Measurements from ENCODE around the gene RFT1. TPM values are rescaled to one million over a fixed set of nuclear protein-coding genes. Genes with fewer than 3 reads are reported as not detected.

Gene RFT1
- total RNA-seq, 1 donor from 2014 or later, result 19.2 TPM

- Histone ChIP-seq H3K27ac (ENCODE audit: low read depth, low read length) (no peak overlapping the region), H3K9me3 (ENCODE audit: insufficient read depth, low read depth, low read length) (no peaks in the 10 kb centered on the region), H3K36me3 (ENCODE audit: insufficient read depth, low read length) (peaks cover 4% of the 10 kb centered on the region), H3K4me2 (ENCODE audit: low read length) (no peak overlapping the region), H3K79me2 (ENCODE audit: insufficient read depth, low read length) (no peaks in the 10 kb centered on the region), H4K20me1 (ENCODE audit: insufficient read depth, low read length) (no peaks in the 10 kb centered on the region), H2AFZ (ENCODE audit: low read depth, low read length) (no peak overlapping the region), H3K9ac (ENCODE audit: low read length) (no peak overlapping the region), H3K27me3 (ENCODE audit: insufficient read depth, low read length) (no peaks in the 10 kb centered on the region), H3K4me3 (ENCODE audit: insufficient read depth, low read depth, low read length) (no peak overlapping the region), H3K4me1 (ENCODE audit: insufficient read depth, low read length) (peaks cover 12% of the 10 kb centered on the region)
- Mint-ChIP-seq H3K4me3 (ENCODE audit: unreplicated experiment) (no peak overlapping the region), H3K27ac (ENCODE audit: unreplicated experiment) (no peak overlapping the region), H3K36me3 (ENCODE audit: low read depth, unreplicated experiment) (peaks cover 10% of the 10 kb centered on the region), H3K27me3 (ENCODE audit: low read depth, unreplicated experiment) (no peaks in the 10 kb centered on the region), H3K4me1 (ENCODE audit: low read depth, unreplicated experiment) (peaks cover 6% of the 10 kb centered on the region), H3K9me3 (ENCODE audit: unreplicated experiment) (peaks cover 3% of the 10 kb centered on the region)
- DNase-seq (ENCODE audit: low read depth), result no peak
- TF ChIP-seq CTCF (IDR thresholded peaks at IDR 0.05; ENCODE audit: insufficient read depth, low read depth, low read length), result peak; percentile 8
- no peak for TF ChIP-seq EZH2 (IDR thresholded peaks at IDR 0.05; ENCODE audit: insufficient read depth, low read length)
- no peak for FAIRE-seq
Observed at GRCh38 chr3:53109891-53110771, 20.1 kb downstream of the RFT1 start.

GRCh38 chr3:53109190-53109589 lies 21.0 kb downstream of the RFT1 start:
- Histone ChIP-seq H4K20me1 (ENCODE audit: insufficient read depth, low read length) (no peaks in the 10 kb centered on the region), H3K27ac (ENCODE audit: low read depth, low read length) (no peak overlapping the region), H3K9ac (ENCODE audit: low read length) (no peak overlapping the region), H3K36me3 (ENCODE audit: insufficient read depth, low read length) (peaks cover 9% of the 10 kb centered on the region), H3K4me1 (ENCODE audit: insufficient read depth, low read length) (peaks cover 3% of the 10 kb centered on the region), H3K4me3 (ENCODE audit: insufficient read depth, low read depth, low read length) (no peak overlapping the region), H3K9me3 (ENCODE audit: insufficient read depth, low read depth, low read length) (no peaks in the 10 kb centered on the region), H2AFZ (ENCODE audit: low read depth, low read length) (no peak overlapping the region), H3K4me2 (ENCODE audit: low read length) (no peak overlapping the region), H3K79me2 (ENCODE audit: insufficient read depth, low read length) (no peaks in the 10 kb centered on the region), H3K27me3 (ENCODE audit: insufficient read depth, low read length) (no peaks in the 10 kb centered on the region)
- TF ChIP-seq EZH2 (IDR thresholded peaks at IDR 0.05; ENCODE audit: insufficient read depth, low read length) (no peak), CTCF (IDR thresholded peaks at IDR 0.05; ENCODE audit: insufficient read depth, low read depth, low read length) (no peak)
- DNase-seq (ENCODE audit: low read depth), result peak; percentile 89
- H3K4me3 Mint-ChIP-seq (ENCODE audit: unreplicated experiment), result no peak overlapping the region
- peaks cover 10% of the 10 kb centered on the region for H3K36me3 Mint-ChIP-seq (ENCODE audit: low read depth, unreplicated experiment)
- peak overlapping the region; percentile 75 for H3K27ac Mint-ChIP-seq (ENCODE audit: unreplicated experiment)
- FAIRE-seq, result no peak
- peaks cover 3% of the 10 kb centered on the region for H3K9me3 Mint-ChIP-seq (ENCODE audit: unreplicated experiment)
- H3K27me3 Mint-ChIP-seq (ENCODE audit: low read depth, unreplicated experiment), result no peaks in the 10 kb centered on the region
- H3K4me1 Mint-ChIP-seq (ENCODE audit: low read depth, unreplicated experiment), result peaks cover 6% of the 10 kb centered on the region

GRCh38 chr3:53104762-53105161 lies 25.5 kb downstream of the RFT1 start:
- no peaks in the 10 kb centered on the region for H3K27me3 Mint-ChIP-seq (ENCODE audit: low read depth, unreplicated experiment)
- no peaks in the 10 kb centered on the region for H3K27me3 ChIP-seq (ENCODE audit: insufficient read depth, low read length)
- H3K36me3 Mint-ChIP-seq (ENCODE audit: low read depth, unreplicated experiment), result peaks cover 18% of the 10 kb centered on the region
- H3K4me2 ChIP-seq (ENCODE audit: low read length), result no peak overlapping the region
- no peak for DNase-seq (ENCODE audit: low read depth)
- peaks cover 5% of the 10 kb centered on the region for H3K9me3 Mint-ChIP-seq (ENCODE audit: unreplicated experiment)
- H3K4me3 ChIP-seq (ENCODE audit: insufficient read depth, low read depth, low read length), result no peak overlapping the region
- H4K20me1 ChIP-seq (ENCODE audit: insufficient read depth, low read length), result no peaks in the 10 kb centered on the region
- H3K9ac ChIP-seq (ENCODE audit: low read length), result no peak overlapping the region
- H3K27ac ChIP-seq (ENCODE audit: low read depth, low read length), result no peak overlapping the region
- H3K27ac Mint-ChIP-seq (ENCODE audit: unreplicated experiment), result no peak overlapping the region
- no peak for FAIRE-seq
- TF ChIP-seq EZH2 (IDR thresholded peaks at IDR 0.05; ENCODE audit: insufficient read depth, low read length) (no peak), CTCF (IDR thresholded peaks at IDR 0.05; ENCODE audit: insufficient read depth, low read depth, low read length) (no peak)
- no peaks in the 10 kb centered on the region for H3K9me3 ChIP-seq (ENCODE audit: insufficient read depth, low read depth, low read length)
- no peaks in the 10 kb centered on the region for H3K79me2 ChIP-seq (ENCODE audit: insufficient read depth, low read length)
- H3K4me3 Mint-ChIP-seq (ENCODE audit: unreplicated experiment), result no peak overlapping the region
- H3K36me3 ChIP-seq (ENCODE audit: insufficient read depth, low read length), result peaks cover 26% of the 10 kb centered on the region
- H3K4me1 Mint-ChIP-seq (ENCODE audit: low read depth, unreplicated experiment), result peaks cover 10% of the 10 kb centered on the region
- no peaks in the 10 kb centered on the region for H3K4me1 ChIP-seq (ENCODE audit: insufficient read depth, low read length)
- no peak overlapping the region for H2AFZ ChIP-seq (ENCODE audit: low read depth, low read length)
